ENCODE data around the gene KIN. TPM values are rescaled to one million over a fixed set of nuclear protein-coding genes. Genes with fewer than 3 reads are reported as not detected.

The KIN gene
- total RNA-seq, 2 experiments from 2014 or later: 6.5 to 8.6 TPM

GRCh38 chr10:7701158-7701742 lies 86.5 kb downstream of the KIN start:
- H3K27me3 ChIP-seq (ENCODE audit: control insufficient read depth in 1 of 2, insufficient read depth in 2 of 2, low read length in 2 of 2): peaks cover 0 to 29% of the 10 kb centered on the region in 2 experiments
- no peak overlapping the region for H3K4me3 ChIP-seq (ENCODE audit: low read length)
- TF ChIP-seq, protein P1, sequence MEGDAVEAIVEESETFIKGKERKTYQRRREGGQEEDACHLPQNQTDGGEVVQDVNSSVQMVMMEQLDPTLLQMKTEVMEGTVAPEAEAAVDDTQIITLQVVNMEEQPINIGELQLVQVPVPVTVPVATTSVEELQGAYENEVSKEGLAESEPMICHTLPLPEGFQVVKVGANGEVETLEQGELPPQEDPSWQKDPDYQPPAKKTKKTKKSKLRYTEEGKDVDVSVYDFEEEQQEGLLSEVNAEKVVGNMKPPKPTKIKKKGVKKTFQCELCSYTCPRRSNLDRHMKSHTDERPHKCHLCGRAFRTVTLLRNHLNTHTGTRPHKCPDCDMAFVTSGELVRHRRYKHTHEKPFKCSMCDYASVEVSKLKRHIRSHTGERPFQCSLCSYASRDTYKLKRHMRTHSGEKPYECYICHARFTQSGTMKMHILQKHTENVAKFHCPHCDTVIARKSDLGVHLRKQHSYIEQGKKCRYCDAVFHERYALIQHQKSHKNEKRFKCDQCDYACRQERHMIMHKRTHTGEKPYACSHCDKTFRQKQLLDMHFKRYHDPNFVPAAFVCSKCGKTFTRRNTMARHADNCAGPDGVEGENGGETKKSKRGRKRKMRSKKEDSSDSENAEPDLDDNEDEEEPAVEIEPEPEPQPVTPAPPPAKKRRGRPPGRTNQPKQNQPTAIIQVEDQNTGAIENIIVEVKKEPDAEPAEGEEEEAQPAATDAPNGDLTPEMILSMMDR (IDR thresholded peaks at IDR 0.05): no peak
- ATAC-seq (ENCODE audit: poor library complexity) (no peak), DNase-seq (no peak)
- intact Hi-C loops (cut with DNase I, micrococcal nuclease): no loop called here
- H3K4me1 ChIP-seq (ENCODE audit: insufficient read depth, low read length): no peaks in the 10 kb centered on the region
- no peak overlapping the region for H3K27ac ChIP-seq (ENCODE audit: low read depth in 1 of 2, low read length in 2 of 2)
- H3K4me1 Mint-ChIP-seq (ENCODE audit: low read depth): no peaks in the 10 kb centered on the region
- ChIA-PET CTCF (no interaction called here), POLR2A (no interaction called here)
- H3K27ac Mint-ChIP-seq: no peak overlapping the region
- peaks cover 43% of the 10 kb centered on the region for H3K27me3 Mint-ChIP-seq
- H3K9me3 ChIP-seq (ENCODE audit: control insufficient read depth in 1 of 2, insufficient read depth in 1 of 2, low read length in 2 of 2): no peaks in the 10 kb centered on the region
- no peaks in the 10 kb centered on the region for H3K9me3 Mint-ChIP-seq
- H3K4me3 Mint-ChIP-seq: no peak overlapping the region
- no peaks in the 10 kb centered on the region for H3K36me3 Mint-ChIP-seq (ENCODE audit: low read depth)
- no peaks in the 10 kb centered on the region for H3K36me3 ChIP-seq (ENCODE audit: insufficient read depth, low read length)

Other genes starting within 250 kb of the KIN start
- not detected for gene ITIH5, start 121.0 kb downstream of the KIN start, total RNA-seq
- gene ITIH2, start 84.7 kb downstream of the KIN start, total RNA-seq: not detected
- 100 to 1,000 TPM; 111 TPM for gene ATP5F1C, start 184 bp upstream of the KIN start, total RNA-seq
- gene TAF3, start 30.5 kb upstream of the KIN start, total RNA-seq: 10 to 100 TPM; 12.6 to 12.8 TPM

Measured in CD4-positive, alpha-beta T cell (primary cell).